ENCODE results near the gene LITAFD. TPM values are rescaled to one million over a fixed set of nuclear protein-coding genes. Genes with fewer than 3 reads are reported as not detected.

LITAFD gene
- total RNA-seq, 1 donor from 2014 or later = not detected

- DNase-seq (ENCODE audit: low spot score) = no peak
- intact Hi-C loops (cut with DNase I) = loop anchor here (10.0 kb wide), 1 partner anchor 70 kb away; no protein-coding TSS in a partner anchor
Measured at GRCh38 chr16:8934601-8935000, 52.5 kb downstream of the LITAFD start.

Other genes with a start within 250 kb of the LITAFD start
- gene ABAT, start 207.7 kb upstream of the LITAFD start, total RNA-seq = 25.8 TPM
- 10.4 TPM for gene TMEM186, start 84.7 kb upstream of the LITAFD start, total RNA-seq
- 22.5 TPM for gene PMM2, start 84.5 kb upstream of the LITAFD start, total RNA-seq
- gene CARHSP1, start 13.3 kb upstream of the LITAFD start, total RNA-seq = 21.6 TPM
- gene USP7, start 81.6 kb downstream of the LITAFD start, total RNA-seq = 74.6 TPM
- gene HAPSTR1, start 209.3 kb downstream of the LITAFD start, total RNA-seq = 59.6 TPM

Measured in cardiac septum (tissue), 1 donor.